Upper lobe of left lung (tissue), 4 donors: ENCODE measurements around the gene PIGQ.

Source experiments
- CTCF ChIP-seq, 6 experiments: fragments of 450-650 bp in 4 of 6; fragments of 200-600 bp in 2 of 6; sonication (generic) in 2 of 6; IDR thresholded peaks; one replicate each; pipeline ENCODE4 v1.5.1; 2016 to 2019; ENCODE audit warnings: antibody characterized with exemption in 6 of 6
- EP300 ChIP-seq, 4 donors: sonication (generic); formaldehyde crosslinking; IDR thresholded peaks; one replicate each; pipeline ENCODE4 v1.5.1; 2017; ENCODE audit warnings: antibody characterized with exemption in 4 of 4, control low read depth in 2 of 4
- POLR2A ChIP-seq, 4 donors: fragments of 450-650 bp; IDR thresholded peaks; one replicate each; pipeline ENCODE4 v1.5.1; 2016 to 2017; ENCODE audit warnings: antibody characterized with exemption in 4 of 4, mild to moderate bottlenecking in 2 of 4
- POLR2AphosphoS5 ChIP-seq, 2 donors: sonication (generic); formaldehyde crosslinking; IDR thresholded peaks; one replicate each; pipeline ENCODE4 v1.5.1; 2017; ENCODE audit warnings: antibody characterized with exemption in 2 of 2

DNA sequence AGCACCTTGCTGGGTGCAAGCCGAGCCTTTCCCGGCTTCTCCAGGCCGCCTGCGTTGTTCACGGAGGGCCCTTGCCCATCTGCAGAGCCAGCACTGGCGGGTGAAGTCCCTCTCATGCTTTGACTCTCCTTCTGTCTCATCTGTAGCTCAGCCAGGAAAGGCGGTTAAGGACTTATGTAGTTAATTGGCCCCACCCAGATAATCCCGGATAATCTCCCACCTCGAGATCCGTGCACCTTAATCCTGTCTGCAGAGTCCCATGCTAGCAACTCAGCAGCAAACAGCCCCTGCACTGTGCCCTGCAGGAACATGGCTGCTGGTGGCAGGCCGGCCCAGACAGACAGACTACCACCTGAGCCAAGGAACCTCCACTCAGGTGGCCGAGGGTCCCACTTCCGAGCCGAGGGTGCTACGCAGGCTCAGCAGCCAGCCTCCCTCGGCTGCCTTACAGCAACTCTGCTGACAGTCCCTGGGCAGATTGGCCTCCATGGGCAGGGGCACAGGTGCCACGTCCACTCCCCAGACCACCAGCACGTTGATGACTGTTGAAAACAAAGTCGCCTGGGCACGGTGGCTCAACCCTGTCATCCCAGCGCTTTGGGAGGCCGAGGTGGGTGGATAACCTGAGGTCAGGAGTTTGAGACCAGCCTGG lies 37.0 kb downstream of the PIGQ start:
- no peak for TF ChIP-seq CTCF (IDR thresholded peaks at IDR 0.05)
- no peak for TF ChIP-seq POLR2A (IDR thresholded peaks at IDR 0.05)
- no peak for TF ChIP-seq POLR2AphosphoS5 (IDR thresholded peaks at IDR 0.05)
- no peak for TF ChIP-seq EP300 (IDR thresholded peaks at IDR 0.05)
